ENCODE data around the gene RCN1.
"Not testable (repeated sequence)": the region's sequence is repeated elsewhere in the genome, so short reads cannot be mapped to it uniquely, and the experiment has no call there.

Gene RCN1

GRCh38 chr11:32079553-32079952 lies 11.3 kb upstream of the RCN1 start:
- no peak for DNase-seq (ENCODE audit: low spot score)

GRCh38 chr11:32080361-32080980 lies 10.4 kb upstream of the RCN1 start:
- DNase-seq (ENCODE audit: low spot score) = no peak

- no peak for DNase-seq (ENCODE audit: low spot score)
These were observed 9.7 kb upstream of the RCN1 start for GRCh38 chr11:32081129-32081641.

- DNase-seq (ENCODE audit: low spot score) = no peak
These were observed 9.0 kb upstream of the RCN1 start for GRCh38 chr11:32081901-32082300.

GRCh38 chr11:32082346-32082986 lies 8.4 kb upstream of the RCN1 start:
- DNase-seq (ENCODE audit: low spot score) = no peak

GRCh38 chr11:32087597-32087996 lies 3.3 kb upstream of the RCN1 start:
- no peak for DNase-seq (ENCODE audit: low spot score)

GRCh38 chr11:32088117-32088941 lies 2.5 kb upstream of the RCN1 start:
- DNase-seq (ENCODE audit: low spot score) = no peak

GRCh38 chr11:32092581-32093170 lies 1.8 kb downstream of the RCN1 start:
- no peak for DNase-seq (ENCODE audit: low spot score)

GRCh38 chr11:32094923-32095322 lies 4.0 kb downstream of the RCN1 start:
- no peak for DNase-seq (ENCODE audit: low spot score)

- DNase-seq (ENCODE audit: low spot score) = no peak
These were observed 7.4 kb downstream of the RCN1 start for GRCh38 chr11:32098142-32098903.

- no peak for DNase-seq (ENCODE audit: low spot score)
These were observed 8.6 kb downstream of the RCN1 start for GRCh38 chr11:32099516-32099915.

- no peak for DNase-seq (ENCODE audit: low spot score)
These were observed 9.6 kb downstream of the RCN1 start for GRCh38 chr11:32100495-32100894.

- no peak for DNase-seq (ENCODE audit: low spot score)
These were observed 10.9 kb downstream of the RCN1 start for GRCh38 chr11:32101791-32102190.

- not testable (repeated sequence) for DNase-seq (ENCODE audit: low spot score)
These were observed 12.3 kb downstream of the RCN1 start for GRCh38 chr11:32103121-32103719.

GRCh38 chr11:32103941-32104340 lies 13.1 kb downstream of the RCN1 start:
- no peak for DNase-seq (ENCODE audit: low spot score)

GRCh38 chr11:32105871-32106560 lies 15.1 kb downstream of the RCN1 start:
- no peak for DNase-seq (ENCODE audit: low spot score)

GRCh38 chr11:32107647-32108046 lies 16.8 kb downstream of the RCN1 start:
- DNase-seq (ENCODE audit: low spot score) = no peak

GRCh38 chr11:32108576-32108975 lies 17.7 kb downstream of the RCN1 start:
- no peak for DNase-seq (ENCODE audit: low spot score)

GRCh38 chr11:32109138-32109537 lies 18.3 kb downstream of the RCN1 start:
- no peak for DNase-seq (ENCODE audit: low spot score)

- DNase-seq (ENCODE audit: low spot score) = no peak
These were observed 18.7 kb downstream of the RCN1 start for GRCh38 chr11:32109592-32109991.

GRCh38 chr11:32110795-32111194 lies 19.9 kb downstream of the RCN1 start:
- DNase-seq (ENCODE audit: low spot score) = no peak
